K562 (cell line): Measurements from ENCODE around the gene TTC38. TPM values are rescaled to one million over a fixed set of nuclear protein-coding genes. Genes with fewer than 3 reads are reported as not detected.
A peak's percentile ranks its signal among the peaks of the same experiment; 100 is the strongest.

Source experiments
- ATAC-seq: fragments of 200-7000 bp; cut with Tn5 transposase; 3 replicates; pipeline ENCODE4 v1.9.1; 2020; ENCODE audit warnings: moderate library complexity
- BruUV-seq: library from RNA; stranded (reverse); fragments of 400-500 nt; replicated peaks from 2 replicates; lab custom pipeline; 2021; lab: Mats Ljungman, UMichigan
- CTCF ChIA-PET: fragments of 300-600 bp; formaldehyde crosslinking; extraction: SDS; loops from one replicate; lab custom pipeline; 2021; ENCODE audit warnings: low intra/inter-chr PET ratio; lab: Yijun Ruan, JAX
- POLR2A ChIA-PET: fragments of 300-600, 350-650 bp; sonication (Branson Sonifier 250); formaldehyde crosslinking; extraction: SDS; loops from one replicate; lab custom pipeline; 2021; ENCODE audit warnings: antibody characterized with exemption, inconsistent platforms; lab: Yijun Ruan, JAX
- DNase-seq, 4 experiments: peaks; one replicate each; pipeline versions ENCODE4 v3.0.0 to v3.0.0-alpha.2; 2011 to 2018; ENCODE audit warnings: low spot score in 3 of 4, mixed read lengths in 3 of 4; ENCODE audit errors: extremely low read depth in 1 of 4
- FAIRE-seq: peaks from 2 replicates; lab custom pipeline; 2011; peaks lifted over from hg19 to GRCh38; lab: Jason Lieb, UNC
- H2AFZ ChIP-seq: 2 replicates; pipeline ENCODE4 v1.6.0; 2011; ENCODE audit warnings: low read depth, low read length, control low read depth, inconsistent platforms
- H3K27ac ChIP-seq: fragments of 200-600 bp; 3 replicates; pipeline ENCODE4 v1.8.0; 2011; ENCODE audit warnings: low read depth, mild to moderate bottlenecking, control low read depth, inconsistent platforms, low read length, moderate library complexity, mixed read lengths; ENCODE audit errors: extremely low read depth
- H3K27me3 ChIP-seq, 2 experiments: fragments of 300-600 bp in 1 of 2; 2 replicates in 1 of 2; 3 replicates in 1 of 2; pipeline versions ENCODE4 v1.6.0 to v1.8.0; 2011; ENCODE audit warnings: inconsistent platforms in 2 of 2, low read length in 2 of 2, mild to moderate bottlenecking in 1 of 2, mixed read lengths in 1 of 2, moderate library complexity in 1 of 2; ENCODE audit not compliant: control insufficient read depth in 2 of 2, insufficient read depth in 2 of 2
- H3K36me3 ChIP-seq: fragments of 300-600 bp; 3 replicates; pipeline ENCODE4 v1.8.0; 2011; ENCODE audit warnings: mild to moderate bottlenecking, low read length, inconsistent platforms; ENCODE audit not compliant: control insufficient read depth, insufficient read depth
- H3K4me1 ChIP-seq, 2 experiments: fragments of 200-600 bp in 1 of 2; replicated peaks in 1 of 2; 2 replicates in 1 of 2; 3 replicates in 1 of 2; pipeline versions ENCODE4 v1.5.1 to v1.8.0; 2011; ENCODE audit warnings: inconsistent platforms in 2 of 2, low read length in 2 of 2, mild to moderate bottlenecking in 1 of 2, mixed read lengths in 1 of 2, moderate library complexity in 1 of 2; ENCODE audit not compliant: control insufficient read depth in 2 of 2, insufficient read depth in 2 of 2
- H3K4me2 ChIP-seq: 2 replicates; pipeline ENCODE4 v1.6.1; 2011; ENCODE audit warnings: low read length, control low read depth, inconsistent platforms, mixed read lengths; ENCODE audit not compliant: insufficient read depth
- H3K4me3 ChIP-seq: fragments of 200-600 bp; sonication (generic), shearing (Covaris generic); 2 replicates; pipeline ENCODE4 v1.5.1; 2016; ENCODE audit warnings: control low read depth, inconsistent platforms
- H3K79me2 ChIP-seq: fragments of 200-600 bp; 3 replicates; pipeline ENCODE4 v1.8.0; 2011; ENCODE audit warnings: low read length, inconsistent platforms; ENCODE audit not compliant: control insufficient read depth, insufficient read depth
- H3K9ac ChIP-seq, 2 experiments: 2 replicates each; pipeline versions ENCODE4 v1.6.0 to v1.6.1; 2011; ENCODE audit warnings: low read depth in 2 of 2, low read length in 2 of 2, control low read depth in 1 of 2, inconsistent platforms in 1 of 2, mild to moderate bottlenecking in 1 of 2, mixed read lengths in 1 of 2; ENCODE audit not compliant: insufficient read depth in 1 of 2
- H3K9me1 ChIP-seq: one replicate; pipeline ENCODE4 v1.6.0; 2011; ENCODE audit warnings: inconsistent platforms, mild to moderate bottlenecking, low read length, moderate library complexity; ENCODE audit not compliant: control insufficient read depth, insufficient read depth
- H3K9me3 ChIP-seq: replicated peaks from 2 replicates; pipeline ENCODE4 v1.5.1; 2011; ENCODE audit warnings: low read depth, low read length, inconsistent platforms; ENCODE audit not compliant: control insufficient read depth, insufficient read depth
- H4K20me1 ChIP-seq: replicated peaks from 2 replicates; pipeline ENCODE4 v1.6.1; 2011; ENCODE audit warnings: low read length, inconsistent platforms, mixed read lengths; ENCODE audit not compliant: control insufficient read depth, insufficient read depth
- ATF1 ChIP-seq, 2 experiments: fragments of 450-650 bp in 1 of 2; IDR thresholded peaks; 2 replicates each; pipeline ENCODE4 v1.6.1; 2016; ENCODE audit warnings: missing compliant biosample characterization in 1 of 2, missing genetic modification characterization in 1 of 2
- C11orf30 ChIP-seq: fragments of 450-650 bp; IDR thresholded peaks from 2 replicates; pipeline ENCODE4 v1.6.1; 2016; ENCODE audit warnings: low read depth, mild to moderate bottlenecking
- CHD4 ChIP-seq: fragments of 200-600 bp; sonication (generic); IDR thresholded peaks from 3 replicates; pipeline ENCODE4 v1.6.1; 2012; ENCODE audit warnings: low read depth, mild to moderate bottlenecking, mixed read lengths, low read length, inconsistent platforms; ENCODE audit not compliant: insufficient read depth, insufficient replicate concordance, poor library complexity, severe bottlenecking
- DDX20 ChIP-seq: fragments of 450-650 bp; IDR thresholded peaks from 2 replicates; pipeline ENCODE4 v1.6.1; 2016; ENCODE audit warnings: missing genetic modification characterization, low read depth, mild to moderate bottlenecking, missing compliant biosample characterization, moderate library complexity
- HDAC3 ChIP-seq: fragments of 450-650 bp; IDR thresholded peaks from 2 replicates; pipeline ENCODE4 v1.6.1; 2018; ENCODE audit warnings: borderline replicate concordance, mild to moderate bottlenecking, moderate library complexity; ENCODE audit not compliant: partially characterized antibody
- MAX ChIP-seq: sonication (generic); formaldehyde crosslinking; IDR thresholded peaks from 2 replicates; pipeline ENCODE4 v1.9.0; 2022; ENCODE audit warnings: mild to moderate bottlenecking, missing genetic modification reagents
- TOE1 ChIP-seq, 2 experiments: fragments of 450-650 bp in 1 of 2; sonication (generic) in 1 of 2; formaldehyde crosslinking in 1 of 2; IDR thresholded peaks; 2 replicates each; pipeline versions ENCODE4 v1.7.1 to v1.8.0; 2016 to 2022; ENCODE audit warnings: borderline replicate concordance in 2 of 2, mild to moderate bottlenecking in 2 of 2, antibody characterized with exemption in 1 of 2, inconsistent platforms in 1 of 2, low read depth in 1 of 2, missing genetic modification reagents in 1 of 2, moderate library complexity in 1 of 2
- ZNF316 ChIP-seq: fragments of 450-650 bp; IDR thresholded peaks from 2 replicates; pipeline ENCODE4 v1.6.1; 2016
- WGBS: fragments of 100-300 bp; shearing (Covaris generic); methylation state at CpG from one replicate; pipeline ENCODE4 v1.1.6; 2016; ENCODE audit warnings: low coverage, mixed read lengths; ENCODE audit not compliant: insufficient coverage; ENCODE audit errors: missing lambda C conversion rate; 5-methylcytosine and 5-hydroxymethylcytosine counted together
- in situ Hi-C: fragments of 300-500 bp; cut with MboI; formaldehyde crosslinking; loops from 4 replicates; pipeline ENCODE4 v1.15.0; 2018; ENCODE audit warnings: inconsistent platforms, mixed read lengths
- intact Hi-C: fragments of 100-400 bp; cut with micrococcal nuclease; formaldehyde crosslinking; loops from 2 replicates; pipeline ENCODE4 v1.14.2; 2022
- polyA plus RNA-seq, 8 experiments: library from polyadenylated mRNA; depleted of rRNA in 4 of 8; stranded (reverse) in 5 of 8; unstranded in 3 of 8; fragments of >200 nt; fragmentation: Nextera tagmentation in 2 of 8; fragmentation: Illumina TruSeq in 1 of 8; extraction: Ambion mirVana in 2 of 8; extraction: Trizol in 1 of 8; gene quantifications; 2 replicates each; pipeline versions ENCODE4 v1.2.1 to v1.2.3, GENCODE V29; 2011 to 2014; ENCODE audit warnings: inconsistent platforms in 1 of 8, missing spikeins in 1 of 8
- total RNA-seq, 7 experiments: library from RNA; depleted of rRNA in 6 of 7; stranded (reverse); fragments of >200 nt in 6 of 7; fragmentation: Illumina TruSeq in 2 of 7; extraction: Trizol in 2 of 7; gene quantifications; 2 replicates each; pipeline versions ENCODE4 v1.2.1 to v1.2.3, GENCODE V29; 2011 to 2021; ENCODE audit warnings: low replicate concordance in 1 of 7

The TTC38 gene
- total and polyA plus RNA-seq, 9 of the 15 experiments (the other 6 are each of a cell fraction or from before 2014, with no cell fraction given), result 0.84 to 28.4 (median 18.1) TPM

- ATAC-seq (no peak), DNase-seq (no peak), FAIRE-seq (no peak)
- peaks cover 5 to 12% of the 10 kb centered on the region in 2 experiments; a peak in 4 of 5 replicates for H3K4me1 ChIP-seq
- in situ Hi-C loops (no loop called here), intact Hi-C loops (no loop called here)
- no TSS peak for BruUV-seq
- H3K79me2 ChIP-seq, result peaks cover 31% of the 10 kb centered on the region
- no peaks in the 10 kb centered on the region for H3K9me3 ChIP-seq
- no peaks in the 10 kb centered on the region for H3K27me3 ChIP-seq
- ChIA-PET CTCF (no interaction called here), POLR2A (no interaction called here)
- no peak overlapping the region for H3K9ac ChIP-seq
- no peaks in the 10 kb centered on the region for H4K20me1 ChIP-seq
- H3K9me1 ChIP-seq, result no peaks in the 10 kb centered on the region
- no peak overlapping the region for H3K4me3 ChIP-seq
- H3K4me2 ChIP-seq, result no peak overlapping the region
- WGBS, result 93% methylated on average over 8 of the region's 8 CpGs
- H3K36me3 ChIP-seq, result peaks cover 67% of the 10 kb centered on the region; the same call in 2 of the 3 replicates
- H3K27ac ChIP-seq, result no peak overlapping the region
- TF ChIP-seq CHD4 (no peak), C11orf30 (0 out of 2 replicates have a peak, but pooled peaks have one; percentile 7), DDX20 (no peak), ZNF316 (peak; percentile 6; the same call in 1 of the 2 replicates)
- TF ChIP-seq, all 486 proteins: peak for 2
- H2AFZ ChIP-seq, result no peak overlapping the region
Measured at GRCh38 chr22:46338636-46339035, 70.8 kb downstream of the TTC38 start.

- WGBS, result 80% methylated on average over 2 of the region's 5 CpGs
- H3K4me1 ChIP-seq, result peaks cover 2 to 8% of the 10 kb centered on the region in 2 experiments; a peak in 3 of 5 replicates
- no peak overlapping the region for H2AFZ ChIP-seq
- in situ Hi-C loops (no loop called here), intact Hi-C loops (no loop called here)
- FAIRE-seq (no peak), DNase-seq (no peak), ATAC-seq (no peak)
- H3K4me3 ChIP-seq, result no peak overlapping the region
- H3K9me3 ChIP-seq, result no peaks in the 10 kb centered on the region
- H3K9me1 ChIP-seq, result no peaks in the 10 kb centered on the region
- H3K27me3 ChIP-seq, result no peaks in the 10 kb centered on the region
- TF ChIP-seq ATF1 (CRISPR knock-in tag; IDR thresholded peaks at IDR 0.05), result no peak
- no peak for TF ChIP-seq ATF1 (tag; IDR thresholded peaks at IDR 0.05)
- no peak for TF ChIP-seq TOE1 (IDR thresholded peaks at IDR 0.05; ENCODE audit: borderline replicate concordance)
- no peak for TF ChIP-seq TOE1 (CRISPR knock-in tag; IDR thresholded peaks at IDR 0.05; ENCODE audit: borderline replicate concordance, low read depth)
- TF ChIP-seq HDAC3, result no peak
- TF ChIP-seq MAX (CRISPR knock-in tag), result no peak
- H3K4me2 ChIP-seq, result no peak overlapping the region
- peaks cover 79% of the 10 kb centered on the region; the same call in 2 of the 3 replicates for H3K36me3 ChIP-seq
- ChIA-PET POLR2A (interaction anchor here (1.2 kb wide), 2 partner anchors 28 to 33 kb away, joined by 4 read pairs; no protein-coding TSS in a partner anchor), CTCF (no interaction called here)
- no peaks in the 10 kb centered on the region for H4K20me1 ChIP-seq
- no peak overlapping the region for H3K27ac ChIP-seq
- H3K79me2 ChIP-seq, result peaks cover 31% of the 10 kb centered on the region
- no peak overlapping the region for H3K9ac ChIP-seq
- no TSS peak for BruUV-seq
Measured at GRCh38 chr22:46339956-46340355, 72.1 kb downstream of the TTC38 start.
